HG03108 (cell line): Measurements from ENCODE around the gene GPC1.

ENCODE experiments used
- ATAC-seq: cut with Tn5 transposase; IDR thresholded peaks from one replicate; pipeline ENCODE4 v1.9.1; 2021; ENCODE audit warnings: moderate library complexity; ENCODE audit not compliant: unreplicated experiment

The GPC1 gene

GRCh38 chr2:240464514-240465241 is 29.2 kb downstream of the GPC1 start:
- no peak for ATAC-seq

GRCh38 chr2:240465268-240465764 is 29.9 kb downstream of the GPC1 start:
- ATAC-seq: no peak

GRCh38 chr2:240465765-240466578 is 30.5 kb downstream of the GPC1 start:
- no peak for ATAC-seq

- no peak for ATAC-seq
Observed at GRCh38 chr2:240466579-240467148, 31.2 kb downstream of the GPC1 start.

- no peak for ATAC-seq
Observed at GRCh38 chr2:240467149-240467642, 31.7 kb downstream of the GPC1 start.

GRCh38 chr2:240467659-240468302 is 32.3 kb downstream of the GPC1 start:
- ATAC-seq: no peak

GRCh38 chr2:240468303-240469238 is 33.1 kb downstream of the GPC1 start:
- no peak for ATAC-seq

- ATAC-seq: no peak
Observed at GRCh38 chr2:240469239-240469636, 33.8 kb downstream of the GPC1 start.

GRCh38 chr2:240469740-240470139 is 34.3 kb downstream of the GPC1 start:
- no peak for ATAC-seq

- no peak for ATAC-seq
Observed at GRCh38 chr2:240472078-240472790, 36.8 kb downstream of the GPC1 start.

- ATAC-seq: no peak
Observed at GRCh38 chr2:240473211-240473610, 37.7 kb downstream of the GPC1 start.

GRCh38 chr2:240477916-240478315 is 42.5 kb downstream of the GPC1 start:
- ATAC-seq: no peak

GRCh38 chr2:240478346-240479110 is 43.1 kb downstream of the GPC1 start:
- ATAC-seq: no peak

GRCh38 chr2:240479111-240479501 is 43.6 kb downstream of the GPC1 start:
- ATAC-seq: no peak

GRCh38 chr2:240480834-240481623 is 45.6 kb downstream of the GPC1 start:
- ATAC-seq: no peak

- ATAC-seq: no peak
Observed at GRCh38 chr2:240481720-240482119, 46.3 kb downstream of the GPC1 start.

GRCh38 chr2:240482141-240482540 is 46.7 kb downstream of the GPC1 start:
- no peak for ATAC-seq

- ATAC-seq: no peak
Observed at GRCh38 chr2:240491483-240491882, 56.0 kb downstream of the GPC1 start.
